ENCODE results near the gene NEDD9. TPM values are rescaled to one million over a fixed set of nuclear protein-coding genes. Genes with fewer than 3 reads are reported as not detected.

NEDD9 gene, protein sequence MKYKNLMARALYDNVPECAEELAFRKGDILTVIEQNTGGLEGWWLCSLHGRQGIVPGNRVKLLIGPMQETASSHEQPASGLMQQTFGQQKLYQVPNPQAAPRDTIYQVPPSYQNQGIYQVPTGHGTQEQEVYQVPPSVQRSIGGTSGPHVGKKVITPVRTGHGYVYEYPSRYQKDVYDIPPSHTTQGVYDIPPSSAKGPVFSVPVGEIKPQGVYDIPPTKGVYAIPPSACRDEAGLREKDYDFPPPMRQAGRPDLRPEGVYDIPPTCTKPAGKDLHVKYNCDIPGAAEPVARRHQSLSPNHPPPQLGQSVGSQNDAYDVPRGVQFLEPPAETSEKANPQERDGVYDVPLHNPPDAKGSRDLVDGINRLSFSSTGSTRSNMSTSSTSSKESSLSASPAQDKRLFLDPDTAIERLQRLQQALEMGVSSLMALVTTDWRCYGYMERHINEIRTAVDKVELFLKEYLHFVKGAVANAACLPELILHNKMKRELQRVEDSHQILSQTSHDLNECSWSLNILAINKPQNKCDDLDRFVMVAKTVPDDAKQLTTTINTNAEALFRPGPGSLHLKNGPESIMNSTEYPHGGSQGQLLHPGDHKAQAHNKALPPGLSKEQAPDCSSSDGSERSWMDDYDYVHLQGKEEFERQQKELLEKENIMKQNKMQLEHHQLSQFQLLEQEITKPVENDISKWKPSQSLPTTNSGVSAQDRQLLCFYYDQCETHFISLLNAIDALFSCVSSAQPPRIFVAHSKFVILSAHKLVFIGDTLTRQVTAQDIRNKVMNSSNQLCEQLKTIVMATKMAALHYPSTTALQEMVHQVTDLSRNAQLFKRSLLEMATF
- total RNA-seq (13.6 and 33.7 TPM in 2 replicates), polyA plus RNA-seq (35.2 and 41.9 TPM in 2 replicates), polyA minus RNA-seq (ENCODE audit: low replicate concordance) (75.8 and 84.0 TPM in 2 replicates)
- 25.1 and 26.5 TPM in 2 replicates for polyA plus RNA-seq (2012)

GRCh38 chr6:11232193-11232769 lies at the start of gene NEDD9:
TSS of gene NEDD9 (minus strand) at chr6:11232668. CDS start at chr6:11232515, 153 bp downstream.
- peak within 1 kb of the TSS; percentile 83 for H3K4me2 ChIP-seq (ENCODE audit: extremely low read depth, insufficient read depth, low read length)
- H3K9me3 ChIP-seq (ENCODE audit: control insufficient read depth, insufficient read depth, low read depth, low read length), result no peaks in the 10 kb centered on the region
- peak within 1 kb of the TSS; percentile 64 for H2AFZ ChIP-seq (ENCODE audit: low read length)
- no peaks in the 10 kb centered on the region for H3K4me1 ChIP-seq (ENCODE audit: control insufficient read depth, extremely low read depth, insufficient read depth, low read length)
- TF ChIP-seq EZH2 (IDR thresholded peaks at IDR 0.05; ENCODE audit: low read length, missing control alignments), result no peak
- no peak for TF ChIP-seq CTCF (conservative IDR thresholded peaks at IDR 0.05 in 1 of 2, IDR thresholded peaks at IDR 0.05 in 1 of 2; ENCODE audit: low read depth in 1 of 2, low read length in 2 of 2)
- H3K27me3 ChIP-seq (ENCODE audit: control insufficient read depth, insufficient read depth, low read length), result no peaks in the 10 kb centered on the region
- H3K9ac ChIP-seq (ENCODE audit: insufficient read depth, low read length), result peak within 1 kb of the TSS; percentile 81
- H3K79me2 ChIP-seq (ENCODE audit: control insufficient read depth, insufficient read depth, low read length), result peaks cover 50% of the 10 kb centered on the region
- no peaks in the 10 kb centered on the region for H3K36me3 ChIP-seq (ENCODE audit: control insufficient read depth, insufficient read depth, low read length)
- no peaks in the 10 kb centered on the region for H4K20me1 ChIP-seq (ENCODE audit: control insufficient read depth, extremely low read depth, insufficient read depth, low read length)
- H3K27ac ChIP-seq (ENCODE audit: insufficient read depth, low read length), result peak within 1 kb of the TSS; percentile 90
- peak within 1 kb of the TSS; percentile 81 to 94 (median 86) for H3K4me3 ChIP-seq (replicated peaks in 1 of 4; ENCODE audit: control extremely low read depth in 1 of 4, insufficient read depth in 1 of 4, low read depth in 3 of 4, low read length in 4 of 4)
- DNase-seq (ENCODE audit: low read depth in 2 of 2), result peak; percentile 92 to 99

DNA sequence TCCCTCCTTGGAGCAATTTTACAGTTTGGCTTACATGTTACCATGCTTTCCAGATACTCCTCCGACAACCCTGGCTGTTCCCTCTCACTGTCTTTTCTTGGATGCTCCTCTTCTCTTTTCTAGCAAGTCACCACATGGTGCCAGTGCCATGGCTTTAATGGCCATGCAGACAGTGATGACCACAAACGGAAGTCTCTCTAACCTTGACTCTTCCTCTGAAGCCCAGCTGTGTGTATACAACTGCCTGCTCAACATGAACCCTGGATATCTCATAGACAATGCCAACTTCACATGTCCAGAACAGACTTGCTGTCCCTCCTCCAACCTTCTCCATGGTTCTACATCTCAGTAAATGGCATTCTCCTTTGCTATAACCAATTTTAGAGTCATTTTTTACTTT lies 49.8 kb upstream of the NEDD9 start:
- H3K4me3 ChIP-seq (replicated peaks in 1 of 4; ENCODE audit: control extremely low read depth in 1 of 4, insufficient read depth in 1 of 4, low read depth in 3 of 4, low read length in 4 of 4), result no peak overlapping the region
- H3K4me1 ChIP-seq (ENCODE audit: control insufficient read depth, extremely low read depth, insufficient read depth, low read length), result peaks cover 8% of the 10 kb centered on the region
- no peak for DNase-seq (ENCODE audit: low read depth in 2 of 2)
- H3K79me2 ChIP-seq (ENCODE audit: control insufficient read depth, insufficient read depth, low read length), result no peaks in the 10 kb centered on the region
- no peak for TF ChIP-seq EZH2 (IDR thresholded peaks at IDR 0.05; ENCODE audit: low read length, missing control alignments)
- no peak for TF ChIP-seq CTCF (conservative IDR thresholded peaks at IDR 0.05 in 1 of 2, IDR thresholded peaks at IDR 0.05 in 1 of 2; ENCODE audit: low read depth in 1 of 2, low read length in 2 of 2)
- no peaks in the 10 kb centered on the region for H3K9me3 ChIP-seq (ENCODE audit: control insufficient read depth, insufficient read depth, low read depth, low read length)
- H3K27ac ChIP-seq (ENCODE audit: insufficient read depth, low read length), result no peak overlapping the region
- H3K9ac ChIP-seq (ENCODE audit: insufficient read depth, low read length), result no peak overlapping the region
- H4K20me1 ChIP-seq (ENCODE audit: control insufficient read depth, extremely low read depth, insufficient read depth, low read length), result no peaks in the 10 kb centered on the region
- H2AFZ ChIP-seq (ENCODE audit: low read length), result no peak overlapping the region
- H3K36me3 ChIP-seq (ENCODE audit: control insufficient read depth, insufficient read depth, low read length), result no peaks in the 10 kb centered on the region
- no peak overlapping the region for H3K4me2 ChIP-seq (ENCODE audit: extremely low read depth, insufficient read depth, low read length)
- no peaks in the 10 kb centered on the region for H3K27me3 ChIP-seq (ENCODE audit: control insufficient read depth, insufficient read depth, low read length)

DNA sequence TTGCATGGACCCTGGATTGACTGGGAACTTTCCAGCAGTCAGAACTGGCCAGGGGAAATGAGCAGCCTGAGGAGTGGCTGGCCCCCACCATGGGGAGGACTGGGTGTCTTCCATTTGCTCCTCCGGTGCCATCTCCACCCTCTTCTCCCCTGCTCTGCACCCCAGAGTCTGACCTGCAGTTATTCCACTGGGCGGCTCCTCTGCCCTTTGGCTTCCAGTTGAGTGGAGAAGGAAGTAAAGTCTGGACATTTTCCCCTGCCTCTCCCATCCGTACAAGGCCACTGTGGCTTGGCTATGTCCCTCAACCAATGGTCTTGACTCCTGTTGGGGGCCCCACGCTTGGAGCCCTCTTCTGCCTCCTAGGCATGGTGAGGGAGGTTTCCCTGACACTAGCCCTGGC lies 47.9 kb upstream of the NEDD9 start:
- Histone ChIP-seq H3K36me3 (ENCODE audit: control insufficient read depth, insufficient read depth, low read length) (no peaks in the 10 kb centered on the region), H3K79me2 (ENCODE audit: control insufficient read depth, insufficient read depth, low read length) (no peaks in the 10 kb centered on the region), H3K4me3 (replicated peaks in 1 of 4; ENCODE audit: control extremely low read depth in 1 of 4, insufficient read depth in 1 of 4, low read depth in 3 of 4, low read length in 4 of 4) (no peak overlapping the region), H3K27me3 (ENCODE audit: control insufficient read depth, insufficient read depth, low read length) (no peaks in the 10 kb centered on the region), H3K9ac (ENCODE audit: insufficient read depth, low read length) (no peak overlapping the region), H4K20me1 (ENCODE audit: control insufficient read depth, extremely low read depth, insufficient read depth, low read length) (no peaks in the 10 kb centered on the region), H2AFZ (ENCODE audit: low read length) (no peak overlapping the region), H3K4me2 (ENCODE audit: extremely low read depth, insufficient read depth, low read length) (no peak overlapping the region), H3K27ac (ENCODE audit: insufficient read depth, low read length) (no peak overlapping the region), H3K9me3 (ENCODE audit: control insufficient read depth, insufficient read depth, low read depth, low read length) (no peaks in the 10 kb centered on the region), H3K4me1 (ENCODE audit: control insufficient read depth, extremely low read depth, insufficient read depth, low read length) (peaks cover 11% of the 10 kb centered on the region)
- DNase-seq (ENCODE audit: low read depth in 2 of 2), result no peak
- TF ChIP-seq EZH2 (IDR thresholded peaks at IDR 0.05; ENCODE audit: low read length, missing control alignments), result no peak
- TF ChIP-seq CTCF (conservative IDR thresholded peaks at IDR 0.05 in 1 of 2, IDR thresholded peaks at IDR 0.05 in 1 of 2; ENCODE audit: low read depth in 1 of 2, low read length in 2 of 2), result no peak

All from fibroblast of lung (primary cell).